ENCODE results near the gene SYS1. TPM values are rescaled to one million over a fixed set of nuclear protein-coding genes. Genes with fewer than 3 reads are reported as not detected.

Gene SYS1
- total RNA-seq, 1 donor from 2014 or later = 10.5 TPM

DNA sequence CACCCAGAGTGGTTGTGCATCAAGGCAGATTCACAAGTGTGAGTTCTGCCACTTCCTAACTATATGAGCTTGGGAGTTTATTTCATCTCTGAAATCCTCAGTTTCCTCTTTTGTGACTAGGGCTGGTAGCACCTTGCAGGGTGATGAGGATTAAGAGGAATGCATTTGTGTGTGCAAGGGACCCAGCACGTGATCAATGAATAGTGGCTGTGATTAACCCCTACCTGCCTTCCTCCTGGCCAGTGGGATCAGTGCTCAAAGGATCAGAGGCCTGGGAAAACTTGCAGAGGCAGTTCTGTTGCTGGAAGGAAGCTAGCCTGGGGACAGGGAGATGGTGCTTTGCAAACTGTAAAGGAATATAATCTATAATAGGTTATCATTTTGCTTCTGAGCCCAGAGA lies 22.0 kb upstream of the SYS1 start:
- Histone ChIP-seq H3K4me2 (peak overlapping the region; percentile 64), H3K4me3 (peak overlapping the region; percentile 8), H3K9ac (no peak overlapping the region), H3F3A (ENCODE audit: low read depth) (peaks cover 32% of the 10 kb centered on the region), H3K79me2 (ENCODE audit: low read depth) (peaks cover 25% of the 10 kb centered on the region), H3K36me3 (no peaks in the 10 kb centered on the region), H3K4me1 (peaks cover 67% of the 10 kb centered on the region), H3K27me3 (no peaks in the 10 kb centered on the region), H2AFZ (replicated peaks) (no peak overlapping the region), H4K20me1 (ENCODE audit: low read depth) (peaks cover 8% of the 10 kb centered on the region), H3K9me3 (ENCODE audit: low read depth) (no peaks in the 10 kb centered on the region), H3K27ac (no peak overlapping the region)
- H3K4me1 Mint-ChIP-seq = peaks cover 85% of the 10 kb centered on the region
- peak overlapping the region; percentile 57 for H3K4me3 Mint-ChIP-seq
- peak overlapping the region; percentile 94 for H3K27ac Mint-ChIP-seq
- no peaks in the 10 kb centered on the region for H3K9me3 Mint-ChIP-seq
- peaks cover 4% of the 10 kb centered on the region for H3K27me3 Mint-ChIP-seq (ENCODE audit: insufficient read depth, low read depth)
- no peak for TF ChIP-seq EZH2 (IDR thresholded peaks at IDR 0.05)
- DNase-seq (ENCODE audit: low spot score) = peak; percentile 66
- no peaks in the 10 kb centered on the region for H3K36me3 Mint-ChIP-seq

DNA sequence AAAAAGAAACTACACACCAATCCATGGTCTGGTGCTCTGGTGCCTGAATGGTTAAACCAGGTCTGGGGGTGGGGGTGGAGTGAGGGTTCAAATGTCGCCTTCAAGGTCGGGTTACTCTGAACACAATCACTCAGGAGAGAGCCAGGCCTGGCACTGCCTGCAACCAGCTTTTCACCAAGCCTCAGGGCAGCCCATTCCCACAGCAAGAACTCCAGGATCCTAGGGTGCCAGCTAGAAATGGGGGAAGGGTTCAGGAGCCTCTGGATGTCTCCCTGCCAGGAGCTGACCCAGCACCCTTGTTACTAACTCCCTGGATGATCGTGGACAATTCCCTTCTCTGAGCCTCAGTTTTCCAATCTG lies 21.4 kb upstream of the SYS1 start:
- Histone ChIP-seq H3K36me3 (no peaks in the 10 kb centered on the region), H3F3A (ENCODE audit: low read depth) (peaks cover 32% of the 10 kb centered on the region), H3K4me1 (peaks cover 71% of the 10 kb centered on the region), H3K9me3 (ENCODE audit: low read depth) (no peaks in the 10 kb centered on the region), H3K4me2 (peak overlapping the region; percentile 64), H2AFZ (replicated peaks) (no peak overlapping the region), H3K79me2 (ENCODE audit: low read depth) (peaks cover 30% of the 10 kb centered on the region), H3K27me3 (no peaks in the 10 kb centered on the region), H3K27ac (no peak overlapping the region), H3K9ac (no peak overlapping the region), H3K4me3 (peak overlapping the region; percentile 8), H4K20me1 (ENCODE audit: low read depth) (peaks cover 8% of the 10 kb centered on the region)
- TF ChIP-seq EZH2phosphoT487 (IDR thresholded peaks at IDR 0.05) (no peak), EZH2 (IDR thresholded peaks at IDR 0.05) (no peak)
- TF ChIP-seq, protein P1, sequence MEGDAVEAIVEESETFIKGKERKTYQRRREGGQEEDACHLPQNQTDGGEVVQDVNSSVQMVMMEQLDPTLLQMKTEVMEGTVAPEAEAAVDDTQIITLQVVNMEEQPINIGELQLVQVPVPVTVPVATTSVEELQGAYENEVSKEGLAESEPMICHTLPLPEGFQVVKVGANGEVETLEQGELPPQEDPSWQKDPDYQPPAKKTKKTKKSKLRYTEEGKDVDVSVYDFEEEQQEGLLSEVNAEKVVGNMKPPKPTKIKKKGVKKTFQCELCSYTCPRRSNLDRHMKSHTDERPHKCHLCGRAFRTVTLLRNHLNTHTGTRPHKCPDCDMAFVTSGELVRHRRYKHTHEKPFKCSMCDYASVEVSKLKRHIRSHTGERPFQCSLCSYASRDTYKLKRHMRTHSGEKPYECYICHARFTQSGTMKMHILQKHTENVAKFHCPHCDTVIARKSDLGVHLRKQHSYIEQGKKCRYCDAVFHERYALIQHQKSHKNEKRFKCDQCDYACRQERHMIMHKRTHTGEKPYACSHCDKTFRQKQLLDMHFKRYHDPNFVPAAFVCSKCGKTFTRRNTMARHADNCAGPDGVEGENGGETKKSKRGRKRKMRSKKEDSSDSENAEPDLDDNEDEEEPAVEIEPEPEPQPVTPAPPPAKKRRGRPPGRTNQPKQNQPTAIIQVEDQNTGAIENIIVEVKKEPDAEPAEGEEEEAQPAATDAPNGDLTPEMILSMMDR (IDR thresholded peaks at IDR 0.05) = no peak
- peak overlapping the region; percentile 73 for H3K4me3 Mint-ChIP-seq
- peak overlapping the region; percentile 92 for H3K27ac Mint-ChIP-seq
- no peaks in the 10 kb centered on the region for H3K9me3 Mint-ChIP-seq
- DNase-seq (ENCODE audit: low spot score) = no peak
- peaks cover 4% of the 10 kb centered on the region for H3K27me3 Mint-ChIP-seq (ENCODE audit: insufficient read depth, low read depth)
- no peaks in the 10 kb centered on the region for H3K36me3 Mint-ChIP-seq
- peaks cover 90% of the 10 kb centered on the region for H3K4me1 Mint-ChIP-seq

DNA sequence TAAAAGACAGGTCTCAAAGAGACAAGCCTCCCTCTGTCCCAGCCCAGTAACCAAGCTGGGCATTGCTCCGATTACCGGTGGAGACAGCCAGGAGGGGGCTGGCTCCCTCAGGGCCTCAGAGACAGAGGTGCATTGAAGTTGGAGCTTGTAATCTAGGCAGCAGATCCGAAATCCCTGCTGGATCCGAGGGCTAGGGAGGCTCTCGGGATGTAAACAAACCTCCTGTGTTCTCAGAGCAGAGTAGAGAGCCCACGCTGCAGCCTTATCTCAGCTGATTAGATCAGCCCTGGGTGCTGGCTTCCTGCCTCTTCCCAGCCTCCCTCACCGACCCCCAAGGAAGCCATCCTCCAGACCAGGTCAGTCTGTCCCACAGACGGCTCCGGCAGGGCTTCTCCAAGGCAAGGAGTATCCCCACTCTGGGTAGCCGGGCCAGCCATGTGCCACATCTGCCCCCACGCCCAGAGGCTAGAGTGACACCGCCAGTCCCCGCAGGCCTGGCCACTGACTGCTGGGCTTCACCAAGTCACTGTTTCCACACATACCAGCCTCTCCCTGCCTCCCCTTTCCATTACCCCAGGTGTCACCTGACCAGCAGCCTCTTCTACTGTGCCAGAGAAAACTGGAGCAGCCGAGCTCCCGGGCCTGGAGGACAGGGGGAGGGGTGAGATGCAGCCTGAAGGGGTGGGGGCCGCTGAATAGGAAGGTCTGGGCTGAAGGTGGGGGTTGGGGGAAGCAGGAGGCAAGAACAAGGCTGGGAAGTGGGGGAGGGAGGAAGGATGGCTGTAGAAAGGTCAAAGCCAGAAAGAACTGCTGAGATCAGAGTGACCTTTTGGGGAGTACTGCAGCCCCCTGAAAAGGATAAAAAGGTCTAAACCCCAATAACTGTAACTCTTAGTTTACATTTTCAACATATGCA lies 20.8 kb upstream of the SYS1 start:
- Mint-ChIP-seq H3K9me3 (no peaks in the 10 kb centered on the region), H3K4me3 (peak overlapping the region; percentile 73), H3K27ac (peak overlapping the region; percentile 92), H3K36me3 (no peaks in the 10 kb centered on the region), H3K4me1 (peaks cover 90% of the 10 kb centered on the region), H3K27me3 (ENCODE audit: insufficient read depth, low read depth) (peaks cover 2% of the 10 kb centered on the region)
- Histone ChIP-seq H3K4me3 (peak overlapping the region; percentile 8), H3K9me3 (ENCODE audit: low read depth) (no peaks in the 10 kb centered on the region), H3K36me3 (no peaks in the 10 kb centered on the region), H3K4me1 (peaks cover 77% of the 10 kb centered on the region), H2AFZ (replicated peaks) (no peak overlapping the region), H3K79me2 (ENCODE audit: low read depth) (peaks cover 36% of the 10 kb centered on the region), H3K9ac (no peak overlapping the region), H3K27ac (no peak overlapping the region), H3K27me3 (no peaks in the 10 kb centered on the region), H4K20me1 (ENCODE audit: low read depth) (peaks cover 8% of the 10 kb centered on the region), H3K4me2 (peak overlapping the region; percentile 64), H3F3A (ENCODE audit: low read depth) (peaks cover 32% of the 10 kb centered on the region)
- TF ChIP-seq, protein P1 (IDR thresholded peaks at IDR 0.05) = no peak
- TF ChIP-seq EZH2phosphoT487 (IDR thresholded peaks at IDR 0.05) (no peak), EZH2 (IDR thresholded peaks at IDR 0.05) (no peak)
- peak; percentile 52 for DNase-seq (ENCODE audit: low spot score)
